IMR-90 (cell line): ENCODE measurements around the gene ARFGEF3. TPM values are rescaled to one million over a fixed set of nuclear protein-coding genes. Genes with fewer than 3 reads are reported as not detected.

Experiments
- ATAC-seq: fragments of 200-7000 bp; cut with Tn5 transposase; 2 replicates; pipeline ENCODE4 v1.9.1; 2020; ENCODE audit warnings: low read depth, mild to moderate bottlenecking, moderate library complexity
- BruUV-seq: library from RNA; stranded (reverse); fragments of 400-500 nt; replicated peaks from 2 replicates; lab custom pipeline; 2021; lab: Mats Ljungman, UMichigan
- CTCF ChIA-PET: fragments of 300-600 bp; formaldehyde crosslinking; extraction: SDS; loops from one replicate; lab custom pipeline; 2021; ENCODE audit warnings: antibody characterized with exemption; lab: Yijun Ruan, JAX
- POLR2A ChIA-PET: fragments of 300-600 bp; sonication (Branson Sonifier 250); formaldehyde crosslinking; loops from one replicate; lab custom pipeline; 2022; ENCODE audit warnings: antibody characterized with exemption; ENCODE audit not compliant: unreplicated experiment; lab: Charles Lee
- DNase-seq: peaks from one replicate; pipeline ENCODE4 v3.0.0; 2013
- H2AFZ ChIP-seq: replicated peaks from 2 replicates; pipeline ENCODE3; 2013; ENCODE audit warnings: low read length, mild to moderate bottlenecking; ENCODE audit not compliant: poor library complexity
- H2AK5ac ChIP-seq: 2 replicates; pipeline ENCODE4 v1.6.1; 2013; ENCODE audit warnings: low read depth, low read length, inconsistent platforms
- H2AK9ac ChIP-seq: replicated peaks from 2 replicates; pipeline ENCODE3; 2013; ENCODE audit warnings: mild to moderate bottlenecking, low read depth, low read length, moderate library complexity; ENCODE audit not compliant: poor library complexity
- H2BK120ac ChIP-seq: 2 replicates; pipeline ENCODE4 v1.6.1; 2013; ENCODE audit warnings: low read depth, low read length, inconsistent platforms
- H2BK15ac ChIP-seq: 3 replicates; pipeline ENCODE4 v1.6.1; 2013; ENCODE audit warnings: low read depth, low read length, inconsistent platforms
- H2BK20ac ChIP-seq: 2 replicates; pipeline ENCODE4 v1.6.1; 2013; ENCODE audit warnings: low read depth, mild to moderate bottlenecking, inconsistent platforms, low read length, moderate library complexity
- H2BK5ac ChIP-seq: 2 replicates; pipeline ENCODE4 v1.6.1; 2013; ENCODE audit warnings: mild to moderate bottlenecking, low read depth, low read length, inconsistent platforms; ENCODE audit not compliant: poor library complexity, severe bottlenecking
- H3K14ac ChIP-seq: replicated peaks from 2 replicates; pipeline ENCODE4 v1.6.1; 2013; ENCODE audit warnings: low read depth, low read length, inconsistent platforms
- H3K18ac ChIP-seq: 2 replicates; pipeline ENCODE4 v1.6.1; 2013; ENCODE audit warnings: low read depth, low read length, control low read depth
- H3K23ac ChIP-seq: 2 replicates; pipeline ENCODE4 v1.6.1; 2013; ENCODE audit warnings: low read depth, low read length, inconsistent platforms
- H3K27ac ChIP-seq: 2 replicates; pipeline ENCODE4 v1.5.1; 2013; ENCODE audit warnings: mild to moderate bottlenecking, control low read depth, low read length; ENCODE audit not compliant: insufficient read depth
- H3K27me3 ChIP-seq: 2 replicates; pipeline ENCODE4 v1.6.1; 2013; ENCODE audit warnings: low read length; ENCODE audit not compliant: control insufficient read depth, insufficient read depth
- H3K36me3 ChIP-seq: 2 replicates; pipeline ENCODE4 v1.6.1; 2013; ENCODE audit warnings: low read length, mixed read lengths; ENCODE audit not compliant: control insufficient read depth, insufficient read depth
- H3K4ac ChIP-seq: 2 replicates; pipeline ENCODE4 v1.6.1; 2013; ENCODE audit warnings: low read depth, low read length, inconsistent platforms
- H3K4me1 ChIP-seq: 2 replicates; pipeline ENCODE4 v1.6.1; 2013; ENCODE audit warnings: low read length, mixed read lengths; ENCODE audit not compliant: control insufficient read depth, insufficient read depth
- H3K4me2 ChIP-seq: 2 replicates; pipeline ENCODE4 v1.6.1; 2013; ENCODE audit warnings: low read depth, mild to moderate bottlenecking, control low read depth, low read length, moderate library complexity
- H3K4me3 ChIP-seq: 2 replicates; pipeline ENCODE4 v1.5.1; 2013; ENCODE audit warnings: low read depth, mild to moderate bottlenecking, control low read depth, low read length, moderate library complexity; ENCODE audit not compliant: insufficient read depth
- H3K56ac ChIP-seq: 2 replicates; pipeline ENCODE4 v1.6.1; 2013; ENCODE audit warnings: low read length, inconsistent platforms; ENCODE audit not compliant: insufficient read depth; ENCODE audit errors: extremely low read depth
- H3K79me1 ChIP-seq, 2 experiments: 2 replicates each; pipeline ENCODE4 v1.6.1; 2013; ENCODE audit warnings: low read length in 2 of 2, inconsistent platforms in 1 of 2, low read depth in 1 of 2
- H3K9ac ChIP-seq: 2 replicates; pipeline ENCODE4 v1.6.1; 2013; ENCODE audit warnings: low read depth, low read length, control low read depth
- H3K9me1 ChIP-seq: 2 replicates; pipeline ENCODE4 v1.6.1; 2013; ENCODE audit warnings: low read length, inconsistent platforms; ENCODE audit not compliant: insufficient read depth
- H3K9me3 ChIP-seq: 2 replicates; pipeline ENCODE4 v1.6.1; 2013; ENCODE audit warnings: low read length; ENCODE audit not compliant: control insufficient read depth, insufficient read depth
- H4K20me1 ChIP-seq: 2 replicates; pipeline ENCODE4 v1.6.1; 2013; ENCODE audit warnings: low read length, inconsistent platforms; ENCODE audit not compliant: insufficient read depth
- H4K5ac ChIP-seq: 2 replicates; pipeline ENCODE4 v1.6.1; 2013; ENCODE audit warnings: mild to moderate bottlenecking, low read depth, low read length, control low read depth
- H4K8ac ChIP-seq, 2 experiments: 2 replicates each; pipeline ENCODE4 v1.6.1; 2013; ENCODE audit warnings: low read depth in 2 of 2, low read length in 2 of 2, control low read depth in 1 of 2, inconsistent platforms in 1 of 2
- H4K91ac ChIP-seq: 2 replicates; pipeline ENCODE4 v1.6.1; 2013; ENCODE audit warnings: low read depth, low read length, inconsistent platforms; ENCODE audit not compliant: insufficient read depth
- CTCF ChIP-seq: conservative IDR thresholded peaks from 2 replicates; pipeline ENCODE4 v1.5.1; 2012; ENCODE audit warnings: mild to moderate bottlenecking, low read depth, low read length, improper control_type of control experiment
- MAFK ChIP-seq: IDR thresholded peaks from 2 replicates; pipeline ENCODE4 v1.6.1; 2012; ENCODE audit warnings: low read depth, low read length, improper control_type of control experiment
- RFX5 ChIP-seq: IDR thresholded peaks from 2 replicates; pipeline ENCODE4 v1.8.0; 2012; ENCODE audit warnings: low read depth, mild to moderate bottlenecking, low read length, moderate library complexity
- dilution Hi-C: fragments of 300-500 bp; cut with HindIII; formaldehyde crosslinking; loops from one replicate; pipeline ENCODE4 v1.14.3; 2018; ENCODE audit warnings: low sequenced_read_pairs; ENCODE audit not compliant: unreplicated experiment
- in situ Hi-C: fragments of 300-500 bp; cut with MboI; formaldehyde crosslinking; loops from 3 replicates; pipeline ENCODE4 v1.14.3; 2019; ENCODE audit warnings: low sequenced_read_pairs, inconsistent platforms, mixed read lengths
- intact Hi-C: fragments of 100-400 bp; cut with micrococcal nuclease; formaldehyde crosslinking; loops from 2 replicates; pipeline ENCODE4 v1.10.0; 2022
- polyA plus RNA-seq, 3 experiments: library from polyadenylated mRNA; depleted of rRNA; stranded (reverse); fragments of >200 nt; gene quantifications; 2 replicates each; pipeline ENCODE4 v1.2.3, GENCODE V29; 2012; ENCODE audit warnings: low replicate concordance in 1 of 3
- total RNA-seq: library from RNA; depleted of rRNA; stranded (reverse); fragments of >200 nt; gene quantifications from 2 replicates; pipeline ENCODE4 v1.2.3, GENCODE V29; 2012

Gene ARFGEF3
- total and polyA plus RNA-seq, 2 of the 4 experiments (the other 2 are of a cell fraction), result under 0.01 to 0.02 TPM

GRCh38 chr6:138204303-138204702, 42.6 kb downstream of the ARFGEF3 start:
- no peaks in the 10 kb centered on the region for H3K79me1 ChIP-seq
- H4K5ac ChIP-seq, result no peak overlapping the region
- H3K4me3 ChIP-seq, result no peak overlapping the region
- CTCF ChIA-PET, result no interaction called here
- DNase-seq (no peak), ATAC-seq (no peak)
- H4K91ac ChIP-seq, result no peak overlapping the region
- H3K4me1 ChIP-seq, result no peaks in the 10 kb centered on the region
- no peak overlapping the region for H2BK15ac ChIP-seq
- no peak overlapping the region for H2AK9ac ChIP-seq
- dilution Hi-C loops (no loop called here), intact Hi-C loops (no loop called here), in situ Hi-C loops (no loop called here)
- H3K9ac ChIP-seq, result no peak overlapping the region
- no peak overlapping the region for H2AFZ ChIP-seq
- TF ChIP-seq RFX5, result no peak
- TF ChIP-seq CTCF, result no peak
- no peak for TF ChIP-seq MAFK
- H3K4ac ChIP-seq, result no peak overlapping the region
- no peak overlapping the region for H2BK20ac ChIP-seq
- BruUV-seq, result no TSS peak
- no peak overlapping the region for H4K8ac ChIP-seq
- no peak overlapping the region for H2AK5ac ChIP-seq
- no peak overlapping the region for H3K4me2 ChIP-seq
- H3K9me3 ChIP-seq, result no peaks in the 10 kb centered on the region
- no peak overlapping the region for H3K27ac ChIP-seq
- no peak overlapping the region for H3K18ac ChIP-seq
- H3K56ac ChIP-seq, result no peak overlapping the region
- no peak overlapping the region for H2BK120ac ChIP-seq
- no peak overlapping the region for H3K23ac ChIP-seq
- POLR2A ChIA-PET, result no interaction called here
- H3K27me3 ChIP-seq, result peaks cover 2% of the 10 kb centered on the region; the same call in 1 of the 2 replicates
- H3K36me3 ChIP-seq, result no peaks in the 10 kb centered on the region
- no peak overlapping the region for H3K14ac ChIP-seq
- H4K20me1 ChIP-seq, result no peaks in the 10 kb centered on the region
- no peak overlapping the region for H2BK5ac ChIP-seq
- no peaks in the 10 kb centered on the region for H3K9me1 ChIP-seq
